ENCODE results near the gene TMEM244.
A peak's percentile ranks its signal among the peaks of the same experiment; 100 is the strongest.
"Not testable (repeated sequence)": the region's sequence is repeated elsewhere in the genome, so short reads cannot be mapped to it uniquely, and the experiment has no call there.

The TMEM244 gene, protein sequence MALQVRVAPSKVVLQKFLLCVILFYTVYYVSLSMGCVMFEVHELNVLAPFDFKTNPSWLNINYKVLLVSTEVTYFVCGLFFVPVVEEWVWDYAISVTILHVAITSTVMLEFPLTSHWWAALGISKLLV

DNA sequence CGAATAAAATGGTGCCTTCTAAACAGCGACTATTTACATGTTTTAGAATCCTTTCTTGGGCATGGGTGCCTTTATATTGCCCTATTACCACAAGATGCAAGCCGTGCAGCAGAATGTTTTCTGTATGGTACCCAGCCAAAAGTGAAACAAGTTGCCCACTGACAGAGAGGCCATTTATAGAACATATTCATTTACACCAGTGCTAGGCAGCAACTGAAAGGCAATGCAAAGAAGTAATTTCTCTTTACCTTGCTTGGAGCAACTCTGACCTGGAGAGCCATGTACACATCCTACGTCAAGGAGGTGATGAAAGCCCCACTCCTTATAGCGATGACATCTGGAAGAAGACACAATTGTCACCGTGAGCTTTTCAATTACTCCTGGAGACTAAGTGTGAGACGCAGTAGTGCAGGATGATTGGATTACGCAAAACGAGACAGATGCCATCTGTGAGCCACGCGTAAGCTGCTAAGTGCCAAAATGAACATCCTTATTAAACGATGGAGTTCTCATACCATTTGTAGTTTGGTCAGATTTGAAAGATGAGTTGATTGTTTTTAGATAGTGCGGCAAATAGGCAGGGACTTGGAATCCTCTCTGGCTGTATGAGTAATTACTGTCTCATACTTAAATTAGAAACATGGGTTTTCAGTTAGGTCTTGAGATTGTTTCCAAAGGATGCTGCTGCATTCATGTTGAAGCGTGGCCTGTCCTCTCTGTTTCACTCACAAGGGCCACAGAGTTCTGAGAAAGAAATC lies at the start of gene TMEM244:
Gene TMEM244, minus strand, starts transcription at position 408 of the 758 bp plus-strand sequence. Its CDS starts 127 bp downstream, at position 281.
- DNase-seq (ENCODE audit: low spot score), result peak; percentile 53

DNA sequence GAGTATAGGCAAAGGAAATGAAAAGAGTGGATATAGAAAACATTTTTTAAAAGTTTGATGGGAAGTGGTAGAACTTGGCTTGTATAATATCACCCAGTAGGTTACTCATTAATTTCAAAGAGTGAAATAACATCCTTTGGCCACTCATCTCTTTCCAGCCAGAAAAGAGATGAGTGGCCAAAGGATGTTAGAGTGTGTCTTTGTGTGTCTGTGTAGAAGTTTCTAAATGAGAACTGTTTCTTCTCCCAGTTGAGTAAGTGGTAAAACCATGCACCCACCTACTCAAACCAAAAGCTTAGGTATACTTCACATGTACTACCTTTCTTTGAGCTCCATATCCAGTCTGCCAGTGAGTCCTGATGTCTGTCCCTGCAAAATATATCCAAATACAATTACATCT lies 47.7 kb upstream of the TMEM244 start:
- DNase-seq (ENCODE audit: low spot score), result no peak

DNA sequence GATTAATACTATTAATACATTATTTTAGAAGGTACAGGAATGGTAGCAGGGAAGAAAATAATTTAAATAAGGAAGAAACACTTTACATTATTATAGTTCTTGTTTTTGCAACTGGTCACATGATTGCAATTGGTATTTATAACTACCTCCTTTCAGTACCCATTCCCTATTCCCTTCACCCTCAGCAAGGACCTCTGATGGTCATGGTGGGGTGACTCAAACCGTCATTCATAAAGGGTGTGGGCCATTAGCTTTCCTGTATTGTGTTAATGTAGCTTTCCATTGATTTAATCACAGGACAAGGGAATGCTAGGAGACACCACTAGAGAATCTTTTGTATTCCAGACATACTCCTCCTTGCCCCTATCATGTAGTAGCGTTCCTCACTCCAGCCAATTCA lies 47.2 kb upstream of the TMEM244 start:
- DNase-seq (ENCODE audit: low spot score), result no peak

DNA sequence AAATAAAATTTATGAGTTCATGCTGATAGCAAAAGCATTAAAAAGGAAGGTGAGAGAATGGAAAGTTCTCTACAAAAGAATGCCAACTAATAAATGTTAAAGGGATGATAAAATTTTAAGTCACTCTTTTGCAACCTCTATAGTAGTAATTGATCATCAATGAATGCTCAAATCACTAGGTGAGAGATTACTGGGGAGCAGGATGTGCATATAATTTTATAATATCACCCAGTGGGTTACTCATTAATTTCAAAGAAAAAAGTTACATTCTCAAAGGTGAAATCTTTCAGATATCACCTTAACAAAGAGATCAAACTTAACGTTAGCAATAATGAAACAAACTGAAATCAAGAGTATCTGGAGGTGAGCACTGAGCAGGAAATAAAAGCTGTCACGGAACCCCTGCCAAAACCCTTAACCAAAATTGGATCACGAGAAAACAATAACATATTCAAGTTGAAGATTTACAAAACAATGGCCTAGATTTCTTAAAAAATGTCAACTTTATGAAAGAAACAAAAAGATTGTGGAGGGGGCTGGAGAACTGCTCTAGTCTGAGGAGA lies 45.5 kb upstream of the TMEM244 start:
- no peak for DNase-seq (ENCODE audit: low spot score)

DNA sequence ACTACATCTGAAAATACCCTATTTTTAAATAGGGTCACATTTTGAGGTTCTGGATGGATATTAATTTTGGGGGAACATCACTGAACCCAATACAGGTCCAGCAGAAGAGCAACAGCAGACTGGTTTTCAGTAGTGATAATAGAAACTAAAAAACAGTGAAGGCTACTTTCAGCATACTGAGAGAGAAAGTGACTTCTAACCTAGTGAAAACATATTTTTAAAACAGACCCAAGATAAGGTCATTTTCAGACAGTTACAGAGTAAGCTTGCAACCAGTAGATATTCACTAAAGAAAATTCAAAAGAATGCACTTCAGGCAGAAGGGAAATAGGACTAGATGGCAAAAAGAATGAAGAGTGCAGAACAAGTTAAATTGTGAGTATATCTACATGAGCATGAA lies 42.0 kb upstream of the TMEM244 start:
- DNase-seq (ENCODE audit: low spot score), result no peak

DNA sequence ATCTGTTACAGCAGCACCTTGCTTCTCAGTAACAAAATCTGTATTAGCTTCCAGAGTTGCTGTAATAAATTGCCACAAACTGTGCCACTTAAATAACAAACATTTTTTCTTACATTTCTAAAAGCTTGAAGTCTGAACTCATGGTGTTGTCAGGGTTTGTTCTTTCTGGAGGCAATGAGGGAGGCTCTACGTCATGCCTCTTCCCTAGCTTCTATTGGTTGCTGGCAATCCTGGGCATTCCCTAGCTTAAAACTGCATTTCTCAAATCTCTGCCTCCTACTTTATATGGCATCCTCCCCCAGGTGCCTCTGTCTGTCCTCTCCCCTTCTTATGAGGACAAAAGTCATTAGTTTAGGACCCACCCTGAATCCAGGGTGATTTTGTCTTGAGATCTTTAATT lies 41.6 kb upstream of the TMEM244 start:
- no peak for DNase-seq (ENCODE audit: low spot score)

DNA sequence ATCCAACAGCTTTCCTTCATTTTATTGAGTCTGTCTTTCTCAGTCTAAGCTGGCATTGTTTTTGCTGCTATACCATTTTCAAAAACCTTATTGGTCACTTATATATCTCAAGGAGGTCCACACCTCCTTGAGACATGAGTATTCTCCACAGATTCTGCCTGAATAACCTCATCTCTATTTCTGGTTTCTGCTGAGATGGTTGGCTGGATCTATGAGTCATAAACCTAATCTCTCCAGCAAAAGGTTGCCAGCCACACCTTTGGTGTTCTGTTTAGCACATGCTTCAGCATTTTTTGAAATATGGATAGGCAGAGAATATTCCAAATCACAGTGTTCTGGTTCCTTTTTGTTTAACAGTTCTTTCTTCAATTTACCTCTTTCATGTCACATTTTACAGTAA lies 40.8 kb upstream of the TMEM244 start:
- no peak for DNase-seq (ENCODE audit: low spot score)

DNA sequence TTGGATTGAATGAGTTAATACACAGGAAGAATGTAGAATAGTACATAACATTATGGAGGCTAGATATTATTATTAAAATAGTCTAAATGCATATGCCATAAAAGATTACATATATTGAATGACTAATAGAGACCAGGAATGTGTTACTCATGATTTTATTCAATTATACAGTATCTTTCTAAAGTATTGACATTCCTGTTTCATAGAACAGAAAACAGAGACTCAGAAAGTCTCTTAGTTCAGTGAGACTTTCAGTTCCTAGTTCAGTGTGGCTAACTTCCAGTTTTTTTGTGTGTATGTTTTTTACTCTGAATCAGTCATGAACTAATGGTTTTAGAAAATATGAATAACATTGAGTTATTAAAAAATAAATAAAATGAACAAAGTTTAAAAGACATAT lies 34.6 kb upstream of the TMEM244 start:
- peak; percentile 10 for DNase-seq (ENCODE audit: low spot score)

DNA sequence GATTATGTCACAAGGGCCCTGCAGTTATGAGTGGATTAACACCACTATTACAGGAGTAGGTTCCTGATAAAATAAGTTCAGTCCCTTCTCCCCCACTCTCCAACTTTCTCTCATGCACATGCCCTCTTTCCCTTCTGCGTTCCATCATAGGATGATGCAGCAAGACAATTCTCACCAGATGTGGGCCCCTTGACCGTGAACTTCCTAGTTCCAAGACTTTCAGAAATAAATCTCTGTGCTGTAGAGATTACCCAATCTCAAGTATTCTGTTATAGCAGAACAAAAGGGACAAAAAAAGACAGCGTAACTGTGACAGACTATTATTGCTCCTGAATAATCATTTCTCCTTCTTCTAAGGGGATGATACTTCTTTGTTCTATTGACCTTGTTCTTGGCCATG lies 33.8 kb upstream of the TMEM244 start:
- peak; percentile 14 for DNase-seq (ENCODE audit: low spot score)

DNA sequence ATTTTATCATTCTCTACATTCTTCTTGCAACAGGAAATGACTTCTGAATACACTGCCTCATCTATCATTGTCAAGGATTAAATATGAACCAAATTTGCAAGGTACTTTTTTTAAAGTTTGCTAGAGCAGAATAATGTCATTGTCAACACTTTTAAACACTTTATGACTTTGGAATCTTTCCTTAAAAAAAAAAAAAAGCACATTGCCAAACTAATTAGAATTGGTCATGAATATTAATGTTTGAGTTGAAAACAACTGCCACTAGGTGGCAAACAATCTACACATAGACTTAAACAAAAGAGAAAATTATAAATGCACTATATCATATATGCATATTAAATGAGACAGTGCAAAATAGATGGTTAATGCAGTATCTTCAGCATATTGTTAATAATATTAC lies 32.5 kb upstream of the TMEM244 start:
- peak; percentile 25 for DNase-seq (ENCODE audit: low spot score)

DNA sequence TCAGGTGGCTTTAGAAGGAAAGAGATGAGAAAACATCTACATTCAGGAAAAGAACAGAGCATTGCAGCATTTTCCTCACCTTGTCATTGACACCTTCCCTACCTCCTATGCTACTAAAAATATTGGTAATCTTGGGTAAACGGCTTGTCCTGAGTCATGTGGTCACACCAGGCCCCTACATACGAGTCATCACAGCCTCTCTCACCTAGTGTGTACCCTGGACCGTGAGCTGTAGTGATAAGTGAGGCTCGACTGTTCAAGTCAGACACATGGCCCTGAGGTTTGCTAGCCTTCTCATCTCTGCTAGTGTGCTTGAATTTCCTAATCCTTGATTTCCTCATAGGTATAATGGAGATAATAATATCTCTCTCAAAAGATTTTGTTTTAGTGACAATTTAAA lies 29.6 kb upstream of the TMEM244 start:
- DNase-seq (ENCODE audit: low spot score), result no peak

DNA sequence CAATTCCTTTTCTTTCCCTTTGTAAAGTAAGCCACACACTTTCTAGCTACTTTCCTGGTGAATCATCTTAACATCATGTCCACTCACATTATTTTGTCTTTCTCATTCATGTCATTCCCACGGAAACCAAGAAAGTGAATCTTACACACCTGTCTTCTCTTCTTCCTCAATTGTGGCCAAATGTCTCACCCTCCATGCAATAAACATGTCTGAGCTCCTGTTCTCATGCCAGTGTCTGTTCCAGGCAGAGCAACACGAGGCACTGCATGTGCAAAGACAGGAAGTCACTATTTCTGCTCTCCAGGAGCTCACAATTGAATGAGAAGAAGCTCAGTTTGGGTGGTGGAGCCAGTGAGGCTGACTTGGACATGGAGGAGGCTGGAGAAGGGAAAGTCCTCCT lies 29.0 kb upstream of the TMEM244 start:
- DNase-seq (ENCODE audit: low spot score), result peak; percentile 14

DNA sequence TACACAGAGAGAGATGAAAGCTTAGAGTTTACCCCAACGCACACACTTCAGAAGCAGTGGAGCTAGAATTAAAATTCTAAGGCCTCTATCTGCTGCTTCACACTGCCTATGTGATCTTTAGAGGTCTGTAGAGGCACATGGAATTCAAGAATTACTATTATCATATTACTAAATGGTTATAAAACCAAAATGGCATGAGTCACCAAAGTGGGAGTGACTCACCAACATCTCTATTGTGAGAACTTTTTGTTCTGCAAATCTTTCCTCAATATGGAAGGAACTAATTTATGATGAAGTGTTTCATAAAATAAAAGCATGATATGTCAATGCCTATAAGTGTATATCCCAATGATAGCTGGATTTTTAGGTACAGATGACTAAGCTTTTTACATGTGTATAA lies 28.5 kb upstream of the TMEM244 start:
- DNase-seq (ENCODE audit: low spot score), result peak; percentile 68

DNA sequence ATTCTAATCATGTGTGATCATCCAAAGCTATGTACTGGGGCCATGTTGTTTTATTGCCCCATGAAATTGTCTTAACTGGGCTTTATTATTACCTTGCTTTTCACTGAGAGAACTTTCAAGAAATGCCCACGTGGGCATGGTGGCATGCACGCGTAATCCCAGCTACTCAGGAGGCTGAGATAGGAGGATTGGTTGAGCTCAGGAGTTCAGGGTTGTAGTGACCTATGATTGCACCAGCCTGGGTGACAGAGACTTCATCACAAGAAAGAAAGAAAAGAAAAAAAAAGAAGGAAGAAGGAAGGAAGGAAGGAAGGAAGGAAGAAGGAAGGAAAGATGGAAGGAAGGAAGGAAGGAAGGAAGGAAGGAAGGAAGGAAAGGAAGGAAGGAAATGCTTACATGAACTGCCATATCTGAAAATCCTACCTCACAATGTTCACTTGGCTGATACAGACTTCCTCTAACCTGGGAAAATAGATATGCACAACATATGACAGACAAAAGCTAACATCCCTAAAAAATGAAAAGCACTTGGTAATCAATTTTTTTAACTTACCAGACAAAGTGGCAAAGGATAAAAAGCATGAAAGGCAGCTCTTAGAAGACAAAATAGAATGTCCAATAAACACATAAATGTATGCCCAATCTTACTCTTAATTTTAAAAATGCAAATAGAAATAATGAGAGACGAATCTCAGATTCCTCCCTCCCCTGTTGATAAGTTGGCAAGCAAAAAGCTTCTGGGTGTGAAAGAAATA lies 25.5 kb upstream of the TMEM244 start:
- no peak for DNase-seq (ENCODE audit: low spot score)

DNA sequence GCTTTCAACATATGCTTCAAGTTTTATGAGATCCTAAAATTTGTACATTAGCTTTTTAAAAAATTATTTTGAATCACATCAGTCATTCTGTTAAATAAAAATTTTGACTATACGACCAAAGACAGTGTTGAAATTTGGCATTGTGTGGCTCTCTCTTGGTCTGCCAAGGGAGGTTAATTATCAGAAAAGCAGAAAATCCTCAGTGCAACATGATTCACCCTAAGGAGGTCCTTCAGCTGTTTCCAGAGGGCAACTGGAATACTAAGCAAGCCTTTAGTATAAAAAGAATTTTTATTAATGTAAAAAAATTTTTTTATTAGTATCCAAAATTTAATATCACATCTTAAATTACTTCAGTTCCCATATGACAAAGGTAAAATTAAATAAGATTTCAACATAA lies 23.1 kb upstream of the TMEM244 start:
- DNase-seq (ENCODE audit: low spot score), result no peak

DNA sequence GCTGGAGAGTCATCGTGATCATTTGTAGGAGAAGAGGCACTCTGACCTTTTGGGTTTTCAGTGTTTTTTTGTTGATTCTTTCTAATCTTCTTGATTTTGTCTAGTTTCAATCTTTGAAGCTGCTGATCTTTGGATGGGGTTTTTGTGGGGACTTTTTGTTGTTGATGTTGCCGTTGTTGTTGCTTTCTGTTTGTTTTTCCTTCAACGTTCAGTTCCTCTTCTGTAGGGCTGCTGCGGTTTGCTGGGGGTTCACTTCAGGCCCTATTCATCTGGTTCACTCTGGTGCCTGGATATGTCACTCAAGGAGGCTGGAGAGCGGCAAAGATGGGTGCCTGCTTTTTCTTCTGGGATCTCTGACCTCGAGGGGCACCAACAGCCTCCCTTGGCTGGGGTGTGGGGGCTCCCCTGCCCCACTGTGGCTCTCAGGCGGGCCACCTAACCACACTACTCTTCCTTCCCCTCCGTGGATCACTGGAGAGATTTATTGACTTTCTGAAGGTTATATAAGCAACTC lies 21.5 kb upstream of the TMEM244 start:
- no peak for DNase-seq (ENCODE audit: low spot score)

DNA sequence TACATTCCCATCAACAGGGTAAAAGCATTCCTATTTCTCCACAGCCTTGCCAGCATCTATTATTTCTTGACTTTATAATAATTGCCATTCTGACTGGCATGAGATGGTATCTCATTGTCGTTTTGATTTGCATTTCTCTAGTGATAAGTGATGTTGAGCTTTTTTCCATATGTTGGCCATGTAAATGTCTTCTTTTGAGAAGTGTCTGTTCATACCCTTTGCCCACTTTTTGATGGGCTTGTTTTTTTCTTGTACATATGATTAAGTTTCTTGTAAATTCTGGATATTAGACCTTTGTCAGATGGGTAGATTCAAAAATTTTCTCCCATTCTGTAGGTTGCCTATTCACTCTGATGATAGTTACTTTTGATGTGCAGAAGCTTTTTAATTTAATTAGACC lies 16.8 kb upstream of the TMEM244 start:
- DNase-seq (ENCODE audit: low spot score), result not testable (repeated sequence)

DNA sequence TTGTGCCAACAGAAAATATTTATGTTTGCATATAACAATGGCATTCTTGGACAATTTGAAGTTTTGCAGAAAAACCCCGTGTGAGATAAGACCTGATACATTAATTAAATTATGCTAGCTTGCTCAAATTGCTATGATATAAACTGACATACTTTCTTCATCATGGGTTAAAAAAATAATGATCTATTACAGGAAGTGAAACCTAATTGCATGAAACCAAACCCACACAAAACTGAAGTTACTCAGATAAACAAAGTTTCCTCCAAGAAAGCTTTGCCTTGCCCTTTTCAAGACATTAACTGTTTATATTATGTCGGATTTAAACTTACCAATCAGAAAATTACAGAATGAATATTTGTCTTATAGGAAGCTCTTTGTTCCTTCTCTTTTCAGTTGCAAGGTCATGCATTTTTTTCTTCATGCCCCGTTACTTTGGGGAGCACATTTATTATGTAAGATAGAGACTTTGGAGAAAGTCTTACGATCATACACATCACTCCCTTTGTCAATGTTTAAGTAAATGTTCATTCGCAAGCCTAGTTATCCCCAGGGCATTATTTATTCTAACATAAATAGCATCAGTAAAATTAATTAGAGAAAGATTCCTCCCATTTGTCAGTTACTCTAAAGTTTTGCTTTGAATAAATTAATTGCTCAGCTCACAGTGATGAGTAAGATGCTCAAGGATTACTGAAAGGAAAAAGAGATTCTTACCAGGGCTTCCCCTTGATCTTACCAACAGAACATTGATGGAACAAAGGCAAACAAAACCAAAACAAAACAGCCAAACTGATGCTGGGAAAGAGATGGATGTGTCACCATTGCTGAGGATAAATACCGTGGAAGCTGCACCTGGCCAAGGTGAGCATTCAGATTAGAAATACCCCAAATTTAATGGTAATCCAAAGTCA lies 14.8 kb upstream of the TMEM244 start:
- no peak for DNase-seq (ENCODE audit: low spot score)

DNA sequence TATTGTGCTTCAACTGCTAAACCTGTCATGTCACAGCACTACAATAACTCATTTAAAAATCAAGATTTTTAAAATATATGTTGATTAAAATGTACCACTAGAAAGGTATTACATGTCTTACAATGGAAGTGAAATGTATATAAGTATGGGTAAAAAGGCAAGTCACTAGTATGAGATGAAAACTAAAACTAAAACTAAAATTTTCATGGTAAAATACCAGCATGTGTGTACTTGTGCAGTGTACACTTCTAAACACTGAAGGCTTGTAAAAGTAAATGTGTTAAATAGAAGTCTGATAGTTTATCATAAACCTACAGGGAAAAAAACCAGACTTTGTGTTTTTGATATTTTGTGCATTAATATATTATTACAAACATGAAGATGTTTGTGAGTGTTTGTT lies 13.7 kb upstream of the TMEM244 start:
- DNase-seq (ENCODE audit: low spot score), result no peak

DNA sequence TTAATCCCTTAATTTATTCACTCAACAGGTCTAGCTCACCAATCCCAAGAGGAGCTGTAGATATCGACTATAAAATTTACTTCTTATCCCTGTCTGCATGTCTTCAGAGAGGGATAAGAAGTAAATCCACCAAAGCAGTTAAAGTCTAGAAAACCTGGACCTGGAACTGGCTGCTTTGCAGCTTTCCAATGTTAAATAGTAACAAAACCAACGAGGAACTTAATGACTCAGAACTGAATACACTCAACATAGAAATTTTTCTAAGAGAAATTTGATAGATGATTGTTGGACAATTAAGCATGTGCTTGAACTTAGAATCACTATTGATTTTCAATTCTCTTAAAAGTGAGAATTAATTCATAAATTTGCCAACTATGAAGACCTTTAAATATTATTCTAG lies 11.5 kb upstream of the TMEM244 start:
- no peak for DNase-seq (ENCODE audit: low spot score)

DNA sequence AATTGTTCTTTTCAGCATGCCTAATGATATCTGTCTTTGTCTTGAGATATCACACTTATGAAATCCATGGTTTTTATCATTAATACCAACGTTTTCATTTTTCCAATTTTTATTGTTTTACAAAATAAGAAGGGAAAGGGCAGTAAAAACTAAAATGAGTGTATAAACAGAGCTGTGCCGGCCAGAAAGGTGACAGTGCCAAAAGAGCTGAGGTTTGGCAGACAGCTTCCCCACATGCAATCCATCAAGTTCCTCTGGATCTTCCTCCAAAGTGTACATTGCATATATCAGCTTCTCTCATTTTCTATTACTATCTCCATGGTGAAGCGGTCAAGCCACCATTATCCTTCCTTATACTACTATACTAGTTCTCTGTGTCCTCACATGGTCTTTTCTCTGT lies 10.1 kb upstream of the TMEM244 start:
- no peak for DNase-seq (ENCODE audit: low spot score)

DNA sequence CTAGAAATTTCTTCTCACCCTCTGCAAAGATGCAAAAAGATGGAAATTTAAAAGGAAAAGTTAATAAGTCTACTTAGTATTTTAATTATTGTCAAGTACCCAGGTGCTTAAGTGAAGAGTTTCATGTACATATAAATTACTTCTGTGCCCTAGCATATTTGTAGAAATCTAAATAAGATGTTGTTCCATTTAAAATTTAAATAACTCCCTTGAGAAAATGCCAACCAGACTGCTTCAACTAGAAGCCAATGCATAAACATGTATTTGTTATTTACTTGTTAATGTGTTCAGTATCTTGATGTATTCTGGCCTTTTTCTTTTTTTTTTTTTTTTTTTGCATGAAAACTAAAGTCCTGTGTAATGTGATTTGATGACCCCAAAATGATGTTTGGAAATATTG lies 6.3 kb upstream of the TMEM244 start:
- DNase-seq (ENCODE audit: low spot score), result no peak
